Skin epidermis (tissue), 12 donors: ENCODE results near the gene KRT85.
"Not testable (repeated sequence)": the region's sequence is repeated elsewhere in the genome, so short reads cannot be mapped to it uniquely, and the experiment has no call there.

Experiments
- H3K27ac ChIP-seq, 21 experiments: fragments of 200-600 bp; sonication (generic) in 11 of 21; one replicate each; pipeline ENCODE4 v1.5.0; 2020; ENCODE audit warnings: mild to moderate bottlenecking in 3 of 21, inconsistent platforms in 2 of 21, moderate library complexity in 2 of 21
- H3K4me3 ChIP-seq, 7 experiments: fragments of 200-600 bp; sonication (generic) in 2 of 7; one replicate each; pipeline ENCODE4 v1.5.0; 2020; ENCODE audit warnings: inconsistent platforms in 2 of 7, mild to moderate bottlenecking in 2 of 7, moderate library complexity in 1 of 7

The KRT85 gene

GRCh38 chr12:52334185-52334584, 33.1 kb downstream of the KRT85 start:
- H3K27ac ChIP-seq: no peak overlapping the region
- H3K4me3 ChIP-seq: no peak overlapping the region

DNA sequence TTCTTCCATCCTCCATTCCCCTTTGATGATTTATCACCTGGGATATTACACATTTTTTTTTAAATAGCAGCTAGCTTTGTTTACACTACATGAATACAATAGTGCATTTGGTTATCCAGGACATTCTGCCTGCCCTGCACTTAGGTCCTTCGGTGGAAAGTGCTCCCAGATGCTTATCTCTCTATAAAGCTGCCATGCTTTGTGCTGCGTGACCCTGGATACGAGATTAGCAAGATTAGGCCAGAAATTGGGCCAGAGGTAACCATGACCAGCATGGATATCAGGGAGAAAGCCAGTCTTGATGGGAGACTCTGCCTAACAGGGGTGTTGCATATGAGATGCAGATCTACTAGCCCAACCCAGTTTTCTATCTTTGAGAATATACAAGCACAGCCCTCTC, 34.0 kb downstream of the KRT85 start:
- Histone ChIP-seq H3K27ac (no peak overlapping the region), H3K4me3 (no peak overlapping the region)

- Histone ChIP-seq H3K4me3 (no peak overlapping the region), H3K27ac (no peak overlapping the region)
These were observed 34.9 kb downstream of the KRT85 start for GRCh38 chr12:52332381-52332780.

GRCh38 chr12:52331833-52332232, 35.4 kb downstream of the KRT85 start:
- H3K27ac ChIP-seq: no peak overlapping the region
- H3K4me3 ChIP-seq: no peak overlapping the region

DNA sequence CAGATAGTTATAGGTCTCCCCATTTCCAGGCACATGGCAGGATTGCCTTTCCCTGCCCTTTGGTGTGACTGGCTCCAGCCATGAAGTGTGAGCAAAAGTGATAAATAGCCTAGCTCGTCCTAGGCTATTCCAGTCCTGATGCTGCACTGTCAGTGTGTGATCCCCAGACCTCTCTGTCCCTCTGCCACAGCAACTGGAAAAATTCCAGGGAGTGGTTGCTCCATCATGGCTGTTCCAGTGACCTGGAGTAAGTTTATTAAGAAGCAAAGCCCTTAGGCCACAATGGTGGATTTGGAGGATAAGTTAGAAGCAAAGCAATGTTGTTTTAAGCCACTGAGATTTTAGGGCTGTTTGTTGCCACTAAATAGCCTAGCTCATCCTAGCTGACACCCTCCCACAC, 36.2 kb downstream of the KRT85 start:
- H3K27ac ChIP-seq: no peak overlapping the region
- no peak overlapping the region for H3K4me3 ChIP-seq

- Histone ChIP-seq H3K4me3 (no peak overlapping the region), H3K27ac (no peak overlapping the region)
These were observed 39.3 kb downstream of the KRT85 start for GRCh38 chr12:52327830-52328500.

DNA sequence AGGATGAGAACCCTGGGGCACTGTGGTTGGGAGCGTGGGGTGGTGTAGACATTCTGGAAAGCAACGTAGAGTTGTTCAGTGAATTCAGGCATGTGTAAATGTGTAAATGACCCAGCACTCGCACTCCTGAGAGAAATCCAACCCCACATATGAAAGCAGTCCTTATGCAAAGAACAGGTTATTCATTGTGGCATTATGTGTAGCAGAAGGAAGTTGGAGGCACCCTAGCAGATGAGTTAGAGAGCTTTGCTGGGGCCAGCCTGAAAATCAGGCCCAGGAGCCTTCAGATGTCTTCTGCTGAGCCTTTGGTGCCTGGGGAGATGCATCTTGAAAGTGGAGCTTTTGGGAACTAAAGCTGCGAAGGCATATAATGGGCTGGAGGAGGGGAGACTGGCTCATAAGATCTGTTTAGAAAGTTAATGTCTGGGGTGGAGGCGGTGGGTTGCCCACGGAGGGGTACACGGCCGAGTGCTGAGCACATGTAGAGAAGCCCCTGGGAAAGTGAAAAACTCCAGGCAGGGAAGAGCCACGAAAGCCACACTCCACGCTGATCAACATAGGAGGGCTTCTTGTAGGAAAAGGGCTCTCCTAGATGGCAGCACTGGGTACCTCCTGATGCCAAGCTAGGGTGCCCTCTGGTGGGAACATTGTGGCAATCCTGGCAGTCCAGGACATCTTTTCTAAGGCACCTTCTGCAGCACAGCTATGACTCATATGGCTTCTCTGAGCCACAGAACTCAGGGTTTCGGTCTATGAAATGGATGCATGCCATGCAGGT, 40.0 kb downstream of the KRT85 start:
- Histone ChIP-seq H3K27ac (peak overlapping the region in 1 of 21 experiments; percentile 1), H3K4me3 (no peak overlapping the region)

DNA sequence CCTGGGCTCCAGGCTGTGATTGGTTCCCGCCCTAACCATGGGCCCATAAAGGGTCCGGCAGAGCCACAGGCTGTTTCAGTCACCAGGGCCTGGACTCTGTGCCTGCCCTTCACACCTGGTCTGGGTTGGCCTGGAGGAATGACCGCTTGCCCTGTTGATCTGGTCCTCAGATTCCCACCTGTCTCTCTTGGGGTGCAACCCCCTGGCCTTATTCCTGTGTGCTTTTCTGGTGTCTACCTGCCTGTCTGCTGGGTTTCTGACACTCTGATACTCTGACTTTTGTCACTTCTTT, 43.2 kb downstream of the KRT85 start:
- Histone ChIP-seq H3K27ac (no peak overlapping the region), H3K4me3 (no peak overlapping the region)

- no peak overlapping the region for H3K4me3 ChIP-seq
These were observed 43.7 kb downstream of the KRT85 start for GRCh38 chr12:52323416-52324152.

GRCh38 chr12:52323001-52323400, 44.3 kb downstream of the KRT85 start:
- no peak overlapping the region for H3K4me3 ChIP-seq
- no peak overlapping the region for H3K27ac ChIP-seq

More at GRCh38 chr12:52323416-52324152, 43.7 kb downstream of the KRT85 start:
- no peak overlapping the region for H3K27ac ChIP-seq

GRCh38 chr12:52322069-52322468, 45.2 kb downstream of the KRT85 start:
- H3K27ac ChIP-seq: no peak overlapping the region
- no peak overlapping the region for H3K4me3 ChIP-seq

DNA sequence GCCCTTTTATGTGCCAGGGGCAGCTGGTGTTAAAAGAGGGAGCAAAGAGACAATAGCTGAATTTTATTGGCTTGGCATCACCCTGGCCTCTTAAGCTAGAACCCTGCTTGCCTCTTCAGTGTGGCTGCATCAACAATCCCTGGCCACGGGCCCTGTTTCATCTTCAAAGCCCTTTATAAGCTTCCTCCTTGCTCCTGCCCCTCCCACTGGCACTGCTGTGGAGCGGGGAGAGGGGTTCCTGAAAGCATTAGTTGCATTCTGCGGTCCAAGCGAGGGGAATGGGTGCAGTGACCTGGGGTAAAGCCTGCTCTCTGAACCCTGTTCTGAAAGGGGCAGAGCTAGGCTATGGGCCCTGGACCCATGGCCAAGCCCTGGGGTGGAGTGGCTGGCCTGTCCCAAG, 45.9 kb downstream of the KRT85 start:
- H3K4me3 ChIP-seq: no peak overlapping the region
- H3K27ac ChIP-seq: no peak overlapping the region

DNA sequence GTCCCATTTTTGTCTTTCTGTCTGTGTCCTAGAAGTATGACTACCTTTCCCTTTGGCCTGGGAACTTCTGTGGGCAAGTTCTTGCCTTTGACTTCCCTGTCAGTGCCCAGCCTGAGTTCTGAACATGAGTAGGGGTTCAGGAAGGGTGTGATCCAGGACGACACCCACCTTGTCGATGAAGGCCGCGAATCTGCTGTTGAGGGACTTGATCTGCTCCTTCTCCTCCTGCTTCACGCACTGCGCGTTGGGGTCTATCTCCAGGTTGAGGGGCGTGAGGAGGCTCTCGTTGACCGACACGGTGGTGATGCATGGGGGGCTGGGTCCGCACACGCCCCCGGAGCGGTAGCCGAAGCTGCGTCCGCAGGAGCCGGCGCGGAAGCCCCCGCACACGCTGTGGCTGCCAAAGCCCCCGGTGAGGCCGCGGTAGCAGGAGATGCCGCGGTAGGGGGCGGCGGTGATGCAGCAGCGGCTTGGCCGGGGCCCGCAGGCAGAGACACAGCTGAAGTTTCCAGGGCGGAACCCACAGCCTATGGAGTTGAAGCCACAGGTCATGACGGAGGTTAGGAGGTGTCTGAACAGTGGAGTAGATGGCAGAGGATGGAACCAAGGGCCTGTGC, 46.4 kb downstream of the KRT85 start, which contains the start of gene KRT83:
TSS of gene KRT83 (minus strand) at position 615 of the 617 bp plus-strand sequence. CDS start at position 552, 63 bp downstream.
- H3K27ac ChIP-seq: no peak within 1 kb of the TSS
- H3K4me3 ChIP-seq: no peak within 1 kb of the TSS

DNA sequence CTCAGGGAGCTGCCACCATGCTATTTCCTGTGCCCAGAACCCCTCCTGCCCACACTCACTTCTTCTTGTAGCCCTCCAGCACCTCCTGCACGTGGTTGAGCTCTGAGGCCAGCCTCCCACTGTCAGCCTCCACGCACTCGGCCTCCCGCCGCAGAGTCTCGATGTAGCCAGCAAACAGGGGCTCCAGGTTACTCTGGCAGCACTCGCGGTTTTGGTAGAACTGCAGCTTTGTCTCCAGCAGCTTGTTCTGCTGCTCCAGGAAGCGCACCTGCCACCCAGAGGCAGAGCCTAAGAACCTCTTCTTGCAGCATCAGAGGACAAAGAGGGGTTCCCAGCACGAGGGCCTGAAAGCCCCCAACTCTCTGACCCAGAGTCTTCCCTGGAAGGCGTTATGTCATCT, 48.2 kb downstream of the KRT85 start:
- Histone ChIP-seq H3K4me3 (no peak overlapping the region), H3K27ac (no peak overlapping the region)

DNA sequence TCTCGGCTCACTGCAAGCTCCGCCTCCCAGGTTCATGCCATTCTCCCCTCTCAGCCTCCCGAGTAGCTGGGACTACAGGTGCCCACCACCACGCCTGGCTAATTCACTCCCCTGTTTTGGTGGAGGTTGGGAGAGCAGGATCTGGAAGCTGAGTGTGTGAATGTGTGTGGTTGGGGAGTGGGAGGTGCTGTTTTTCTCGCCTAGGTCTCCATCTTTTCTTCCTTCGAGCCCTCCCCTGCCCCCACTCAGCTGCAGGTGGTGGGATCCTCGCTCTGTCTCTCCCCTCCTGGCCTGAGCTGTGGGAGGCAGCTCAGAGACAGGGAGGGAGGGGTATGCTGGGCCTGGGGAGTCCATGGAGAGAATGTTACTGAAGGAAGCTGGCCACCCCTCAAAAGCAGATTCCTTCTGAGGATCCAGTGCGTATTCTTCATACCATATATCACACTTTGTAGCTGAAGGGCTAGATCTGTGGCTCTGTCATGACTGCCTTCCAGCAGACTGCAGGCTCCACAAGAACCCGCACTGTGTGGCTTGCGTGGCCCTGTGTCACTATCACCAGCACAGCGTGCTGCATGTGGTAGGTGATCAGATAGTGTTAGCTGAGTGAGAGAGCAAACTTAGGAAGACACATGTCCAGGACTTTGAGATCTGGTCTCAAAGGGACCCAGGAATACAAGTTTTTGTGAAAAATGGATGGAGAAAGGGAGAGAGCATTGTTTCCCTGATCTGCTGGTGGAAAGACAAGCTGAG, 48.9 kb downstream of the KRT85 start:
- Histone ChIP-seq H3K27ac (no peak overlapping the region), H3K4me3 (no peak overlapping the region)

- Histone ChIP-seq H3K4me3 (no peak overlapping the region), H3K27ac (no peak overlapping the region)
These were observed 49.7 kb downstream of the KRT85 start for GRCh38 chr12:52317468-52318052.

DNA sequence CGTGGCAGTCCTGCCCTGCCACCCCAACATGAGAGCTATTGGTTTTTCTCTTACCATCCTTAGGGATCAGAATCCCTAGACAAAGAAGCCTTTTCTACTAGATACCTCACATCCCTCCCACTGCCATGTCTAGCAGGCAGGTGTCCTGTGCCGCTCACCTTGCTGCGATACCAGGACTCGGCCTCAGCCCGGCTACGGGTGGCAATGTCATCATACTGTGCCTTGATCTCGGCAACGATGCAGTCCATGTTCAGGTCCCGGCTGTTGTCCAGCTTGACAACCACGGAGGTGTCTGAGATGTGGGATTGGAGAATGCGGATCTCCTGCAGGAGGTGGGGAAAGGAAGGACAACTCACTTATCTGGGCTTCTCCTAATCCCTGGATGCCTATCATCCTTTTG, 50.6 kb downstream of the KRT85 start:
- Histone ChIP-seq H3K27ac (no peak overlapping the region), H3K4me3 (no peak overlapping the region)

DNA sequence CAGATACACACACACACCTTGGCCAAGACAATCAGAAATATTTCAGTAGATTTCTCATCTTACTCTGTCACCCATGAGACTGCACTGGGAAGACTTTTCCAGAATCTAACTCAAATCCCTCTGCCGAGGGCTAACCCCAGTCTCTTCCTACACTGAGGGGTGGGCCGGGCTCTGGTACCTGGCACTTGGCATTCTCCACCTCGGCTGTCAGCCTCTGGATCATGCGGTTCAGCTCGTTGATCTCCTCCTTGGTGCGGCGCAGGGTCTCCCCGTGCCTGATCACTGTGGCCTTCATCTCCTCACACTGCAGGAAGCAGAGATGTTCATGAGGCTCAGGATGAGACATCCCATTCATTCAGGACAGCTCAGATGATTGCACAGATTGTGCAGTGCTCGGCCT, 51.0 kb downstream of the KRT85 start:
- no peak overlapping the region for H3K4me3 ChIP-seq
- H3K27ac ChIP-seq: no peak overlapping the region

GRCh38 chr12:52315721-52316120, 51.6 kb downstream of the KRT85 start:
- not testable (repeated sequence) for H3K27ac ChIP-seq

More at GRCh38 chr12:52315721-52316120, 51.6 kb downstream of the KRT85 start:
- not testable (repeated sequence) for H3K4me3 ChIP-seq
